ENCODE results near the gene HERC2.

HERC2 gene

DNA sequence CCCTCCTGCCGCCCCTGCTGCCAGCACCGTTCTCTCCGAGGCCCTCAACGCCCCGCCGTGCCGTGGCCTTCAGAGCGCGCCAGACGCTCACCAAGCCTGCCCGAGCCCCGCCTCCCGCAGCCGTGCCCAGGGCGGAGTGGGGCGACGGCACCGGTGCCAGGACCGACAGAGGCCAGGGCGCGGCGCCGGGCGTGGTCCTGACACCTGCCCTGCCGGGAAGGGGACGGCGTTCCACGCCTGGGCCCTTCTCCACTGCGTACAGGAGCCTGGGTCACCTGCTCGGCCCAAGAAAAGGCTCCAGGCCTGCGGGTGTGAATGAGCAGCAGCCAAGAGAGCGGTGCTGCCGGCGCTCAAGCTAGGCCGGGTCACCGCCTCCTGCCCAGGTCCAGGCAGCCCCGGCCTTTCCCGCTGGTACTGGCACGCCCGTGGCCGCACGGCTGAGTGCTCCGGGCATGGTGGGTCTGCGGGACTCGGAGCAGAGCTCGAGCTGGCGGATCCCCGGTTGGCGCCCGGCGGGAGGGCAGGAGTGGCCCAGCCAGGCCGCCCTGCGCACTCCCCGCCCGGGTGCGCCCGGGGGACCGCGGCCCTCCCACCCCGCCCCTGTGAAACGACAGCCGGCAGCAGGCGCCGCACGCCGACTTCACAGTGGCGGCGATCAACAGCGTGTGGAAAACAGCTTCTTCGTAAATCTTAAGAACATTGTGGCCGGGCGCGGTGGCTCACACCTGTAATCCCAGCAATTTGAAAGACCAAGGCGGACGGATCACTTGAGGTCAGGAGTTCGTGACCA lies 227.1 kb downstream of the HERC2 start:
- Histone ChIP-seq H3K9me3 (ENCODE audit: control insufficient read depth in 5 of 5, low read length in 5 of 5) (peaks cover 7 to 12% (median 9%) of the 10 kb centered on the region in 5 donors), H3K27ac (ENCODE audit: low read depth, low read length) (no peak overlapping the region), H3K36me3 (ENCODE audit: control insufficient read depth in 5 of 5, insufficient read depth in 5 of 5, low read length in 5 of 5) (no peaks in the 10 kb centered on the region), H3K4me1 (ENCODE audit: control insufficient read depth in 5 of 5, insufficient read depth in 5 of 5, low read length in 5 of 5) (peaks cover 4 to 43% (median 36%) of the 10 kb centered on the region in 5 donors), H3K27me3 (ENCODE audit: control insufficient read depth in 5 of 5, insufficient read depth in 4 of 5, low read length in 5 of 5) (peaks cover 18 to 60% (median 48%) of the 10 kb centered on the region in 5 donors), H3K9ac (ENCODE audit: low read length in 5 of 5) (peak overlapping the region in 1 of 5 donors; percentile 46), H3K4me3 (ENCODE audit: low read depth in 1 of 5, low read length in 5 of 5) (peak overlapping the region; percentile 61 to 79 (median 66))

- Histone ChIP-seq H3K27ac (ENCODE audit: low read depth, low read length) (no peak overlapping the region), H3K36me3 (ENCODE audit: control insufficient read depth in 5 of 5, insufficient read depth in 5 of 5, low read length in 5 of 5) (no peaks in the 10 kb centered on the region), H3K4me3 (ENCODE audit: low read depth in 1 of 5, low read length in 5 of 5) (no peak overlapping the region), H3K9me3 (ENCODE audit: control insufficient read depth in 5 of 5, low read length in 5 of 5) (peaks cover 7 to 12% (median 9%) of the 10 kb centered on the region in 5 donors), H3K4me1 (ENCODE audit: control insufficient read depth in 5 of 5, insufficient read depth in 5 of 5, low read length in 5 of 5) (peaks cover 4 to 36% (median 34%) of the 10 kb centered on the region in 5 donors), H3K9ac (ENCODE audit: low read length in 5 of 5) (no peak overlapping the region), H3K27me3 (ENCODE audit: control insufficient read depth in 5 of 5, insufficient read depth in 4 of 5, low read length in 5 of 5) (peaks cover 18 to 52% (median 41%) of the 10 kb centered on the region in 5 donors)
Measured at GRCh38 chr15:28093752-28094535, 228.0 kb downstream of the HERC2 start.

GRCh38 chr15:28091313-28091712 lies 230.7 kb downstream of the HERC2 start:
- peaks cover 7 to 12% (median 9%) of the 10 kb centered on the region in 5 donors for H3K9me3 ChIP-seq (ENCODE audit: control insufficient read depth in 5 of 5, low read length in 5 of 5)
- H3K36me3 ChIP-seq (ENCODE audit: control insufficient read depth in 5 of 5, insufficient read depth in 5 of 5, low read length in 5 of 5): no peaks in the 10 kb centered on the region
- H3K27ac ChIP-seq (ENCODE audit: low read depth, low read length): no peak overlapping the region
- H3K9ac ChIP-seq (ENCODE audit: low read length in 5 of 5): no peak overlapping the region
- H3K4me1 ChIP-seq (ENCODE audit: control insufficient read depth in 5 of 5, insufficient read depth in 5 of 5, low read length in 5 of 5): peaks cover 4 to 23% (median 21%) of the 10 kb centered on the region in 5 donors
- H3K4me3 ChIP-seq (ENCODE audit: low read depth in 1 of 5, low read length in 5 of 5): no peak overlapping the region
- H3K27me3 ChIP-seq (ENCODE audit: control insufficient read depth in 5 of 5, insufficient read depth in 4 of 5, low read length in 5 of 5): peaks cover 14 to 29% (median 23%) of the 10 kb centered on the region in 5 donors

- Histone ChIP-seq H3K9me3 (ENCODE audit: control insufficient read depth in 5 of 5, low read length in 5 of 5) (peaks cover 6 to 14% (median 7%) of the 10 kb centered on the region in 5 donors), H3K27me3 (ENCODE audit: control insufficient read depth in 5 of 5, insufficient read depth in 4 of 5, low read length in 5 of 5) (peaks cover 0 to 2% (median 0%) of the 10 kb centered on the region in 5 donors), H3K27ac (ENCODE audit: low read depth, low read length) (no peak overlapping the region), H3K36me3 (ENCODE audit: control insufficient read depth in 5 of 5, insufficient read depth in 5 of 5, low read length in 5 of 5) (no peaks in the 10 kb centered on the region), H3K9ac (ENCODE audit: low read length in 5 of 5) (no peak overlapping the region), H3K4me1 (ENCODE audit: control insufficient read depth in 5 of 5, insufficient read depth in 5 of 5, low read length in 5 of 5) (peaks cover 0 to 6% (median 0%) of the 10 kb centered on the region in 5 donors), H3K4me3 (ENCODE audit: low read depth in 1 of 5, low read length in 5 of 5) (no peak overlapping the region)
Measured at GRCh38 chr15:28086175-28086703, 235.7 kb downstream of the HERC2 start.

GRCh38 chr15:28085489-28086174 lies 236.3 kb downstream of the HERC2 start:
- Histone ChIP-seq H3K4me3 (ENCODE audit: low read depth in 1 of 5, low read length in 5 of 5) (no peak overlapping the region), H3K9ac (ENCODE audit: low read length in 5 of 5) (no peak overlapping the region), H3K9me3 (ENCODE audit: control insufficient read depth in 5 of 5, low read length in 5 of 5) (peaks cover under 1 to 8% (median 2%) of the 10 kb centered on the region in 5 donors), H3K27me3 (ENCODE audit: control insufficient read depth in 5 of 5, insufficient read depth in 4 of 5, low read length in 5 of 5) (peaks cover 0 to 2% (median 0%) of the 10 kb centered on the region in 5 donors), H3K36me3 (ENCODE audit: control insufficient read depth in 5 of 5, insufficient read depth in 5 of 5, low read length in 5 of 5) (no peaks in the 10 kb centered on the region), H3K4me1 (ENCODE audit: control insufficient read depth in 5 of 5, insufficient read depth in 5 of 5, low read length in 5 of 5) (peaks cover 0 to 6% (median 0%) of the 10 kb centered on the region in 5 donors), H3K27ac (ENCODE audit: low read depth, low read length) (no peak overlapping the region)

- no peak overlapping the region for H3K9ac ChIP-seq (ENCODE audit: low read length in 5 of 5)
- H3K9me3 ChIP-seq (ENCODE audit: control insufficient read depth in 5 of 5, low read length in 5 of 5): peaks cover 0 to 8% (median 0%) of the 10 kb centered on the region in 5 donors
- H3K36me3 ChIP-seq (ENCODE audit: control insufficient read depth in 5 of 5, insufficient read depth in 5 of 5, low read length in 5 of 5): no peaks in the 10 kb centered on the region
- peaks cover 0 to 6% (median 0%) of the 10 kb centered on the region in 5 donors for H3K4me1 ChIP-seq (ENCODE audit: control insufficient read depth in 5 of 5, insufficient read depth in 5 of 5, low read length in 5 of 5)
- peaks cover 0 to 7% (median 0%) of the 10 kb centered on the region in 5 donors for H3K27me3 ChIP-seq (ENCODE audit: control insufficient read depth in 5 of 5, insufficient read depth in 4 of 5, low read length in 5 of 5)
- H3K27ac ChIP-seq (ENCODE audit: low read depth, low read length): no peak overlapping the region
- no peak overlapping the region for H3K4me3 ChIP-seq (ENCODE audit: low read depth in 1 of 5, low read length in 5 of 5)
Measured at GRCh38 chr15:28084547-28084946, 237.4 kb downstream of the HERC2 start.

DNA sequence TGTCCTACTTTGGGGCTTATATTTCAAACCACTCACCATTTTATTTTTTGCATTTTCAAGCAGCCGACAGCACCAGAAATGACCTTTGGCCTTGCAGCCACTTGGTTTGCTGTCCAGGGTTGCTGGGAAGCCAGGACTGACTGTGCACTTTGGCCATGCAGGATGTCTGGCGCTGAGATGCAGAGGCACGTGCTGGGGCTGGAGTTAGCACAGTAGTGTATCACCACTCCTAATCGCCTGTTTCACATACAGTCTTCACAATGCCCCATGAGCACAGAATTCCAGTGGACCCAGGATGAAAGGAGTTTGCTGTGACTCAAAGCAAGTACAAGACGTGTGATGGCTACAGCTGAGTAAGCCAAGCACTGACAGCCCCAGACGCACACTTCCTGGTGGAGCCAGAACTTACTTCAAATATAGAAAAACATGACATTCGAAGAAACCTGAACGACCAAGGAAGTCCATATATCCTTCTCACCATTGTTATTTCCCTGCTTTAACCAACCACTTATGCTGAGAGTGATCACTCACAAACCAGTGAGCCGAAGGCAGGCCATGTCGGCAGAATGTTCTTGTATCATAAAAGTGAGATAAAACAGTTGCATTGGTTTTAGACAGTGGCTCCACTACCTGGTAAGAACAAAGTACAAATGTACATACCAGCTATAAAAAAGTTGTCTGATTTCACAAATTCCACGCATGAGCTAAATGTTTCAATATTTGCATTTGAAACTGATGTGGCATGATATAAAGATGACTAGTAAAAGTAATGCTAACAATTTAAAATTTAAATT lies 238.9 kb downstream of the HERC2 start:
- H3K27ac ChIP-seq (ENCODE audit: low read depth, low read length): no peak overlapping the region
- H3K36me3 ChIP-seq (ENCODE audit: control insufficient read depth in 5 of 5, insufficient read depth in 5 of 5, low read length in 5 of 5): no peaks in the 10 kb centered on the region
- H3K4me3 ChIP-seq (ENCODE audit: low read depth in 1 of 5, low read length in 5 of 5): no peak overlapping the region
- peaks cover 0 to 8% (median 0%) of the 10 kb centered on the region in 5 donors for H3K9me3 ChIP-seq (ENCODE audit: control insufficient read depth in 5 of 5, low read length in 5 of 5)
- peaks cover 0 to 15% (median 3%) of the 10 kb centered on the region in 5 donors for H3K27me3 ChIP-seq (ENCODE audit: control insufficient read depth in 5 of 5, insufficient read depth in 4 of 5, low read length in 5 of 5)
- no peak overlapping the region for H3K9ac ChIP-seq (ENCODE audit: low read length in 5 of 5)
- peaks cover 0 to 6% (median 0%) of the 10 kb centered on the region in 5 donors for H3K4me1 ChIP-seq (ENCODE audit: control insufficient read depth in 5 of 5, insufficient read depth in 5 of 5, low read length in 5 of 5)

- no peaks in the 10 kb centered on the region for H3K36me3 ChIP-seq (ENCODE audit: control insufficient read depth in 5 of 5, insufficient read depth in 5 of 5, low read length in 5 of 5)
- no peak overlapping the region for H3K27ac ChIP-seq (ENCODE audit: low read depth, low read length)
- no peak overlapping the region for H3K9ac ChIP-seq (ENCODE audit: low read length in 5 of 5)
- peaks cover 0 to 8% (median 0%) of the 10 kb centered on the region in 5 donors for H3K9me3 ChIP-seq (ENCODE audit: control insufficient read depth in 5 of 5, low read length in 5 of 5)
- no peak overlapping the region for H3K4me3 ChIP-seq (ENCODE audit: low read depth in 1 of 5, low read length in 5 of 5)
- H3K27me3 ChIP-seq (ENCODE audit: control insufficient read depth in 5 of 5, insufficient read depth in 4 of 5, low read length in 5 of 5): peaks cover 0 to 15% (median 3%) of the 10 kb centered on the region in 5 donors
- peaks cover 0 to 6% (median 0%) of the 10 kb centered on the region in 5 donors for H3K4me1 ChIP-seq (ENCODE audit: control insufficient read depth in 5 of 5, insufficient read depth in 5 of 5, low read length in 5 of 5)
Measured at GRCh38 chr15:28081594-28081993, 240.4 kb downstream of the HERC2 start.

GRCh38 chr15:28080386-28080785 lies 241.6 kb downstream of the HERC2 start:
- H3K9ac ChIP-seq (ENCODE audit: low read length in 5 of 5): no peak overlapping the region

More at GRCh38 chr15:28080386-28080785, 241.6 kb downstream of the HERC2 start:
- Histone ChIP-seq H3K27ac (ENCODE audit: low read depth, low read length) (no peak overlapping the region), H3K4me3 (ENCODE audit: low read depth in 1 of 5, low read length in 5 of 5) (no peak overlapping the region), H3K36me3 (ENCODE audit: control insufficient read depth in 5 of 5, insufficient read depth in 5 of 5, low read length in 5 of 5) (no peaks in the 10 kb centered on the region), H3K4me1 (ENCODE audit: control insufficient read depth in 5 of 5, insufficient read depth in 5 of 5, low read length in 5 of 5) (no peaks in the 10 kb centered on the region), H3K27me3 (ENCODE audit: control insufficient read depth in 5 of 5, insufficient read depth in 4 of 5, low read length in 5 of 5) (peaks cover 0 to 15% (median 3%) of the 10 kb centered on the region in 5 donors), H3K9me3 (ENCODE audit: control insufficient read depth in 5 of 5, low read length in 5 of 5) (peaks cover 0 to 8% (median 0%) of the 10 kb centered on the region in 5 donors)

All from subcutaneous abdominal adipose tissue (tissue), 5 donors.